HG02943 (cell line): Measurements from ENCODE around the gene SORL1.

Experiments
- ATAC-seq: cut with Tn5 transposase; IDR thresholded peaks from one replicate; pipeline ENCODE4 v1.9.1; 2021; ENCODE audit warnings: mild to moderate bottlenecking, low read depth, moderate library complexity; ENCODE audit not compliant: unreplicated experiment

SORL1 gene

DNA sequence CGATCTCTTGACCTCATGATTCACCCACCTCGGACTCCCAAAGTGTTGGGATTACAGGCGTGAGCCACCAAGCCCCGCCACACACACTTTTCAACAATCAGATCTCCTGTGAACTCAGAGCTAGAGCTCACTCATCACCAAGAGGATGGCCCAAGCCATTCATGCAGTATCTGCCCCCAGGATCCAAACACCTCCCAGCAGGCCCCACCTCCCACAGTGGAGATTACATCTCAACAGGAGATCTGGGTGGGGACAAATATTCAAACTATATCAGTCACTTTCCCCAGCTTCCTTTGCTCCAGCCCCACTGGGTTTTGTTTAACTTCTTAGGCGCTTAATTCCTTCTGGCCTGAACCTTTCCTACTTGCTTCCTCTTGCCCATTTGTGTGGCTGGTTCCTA, 26.3 kb upstream of the SORL1 start:
- no peak for ATAC-seq

DNA sequence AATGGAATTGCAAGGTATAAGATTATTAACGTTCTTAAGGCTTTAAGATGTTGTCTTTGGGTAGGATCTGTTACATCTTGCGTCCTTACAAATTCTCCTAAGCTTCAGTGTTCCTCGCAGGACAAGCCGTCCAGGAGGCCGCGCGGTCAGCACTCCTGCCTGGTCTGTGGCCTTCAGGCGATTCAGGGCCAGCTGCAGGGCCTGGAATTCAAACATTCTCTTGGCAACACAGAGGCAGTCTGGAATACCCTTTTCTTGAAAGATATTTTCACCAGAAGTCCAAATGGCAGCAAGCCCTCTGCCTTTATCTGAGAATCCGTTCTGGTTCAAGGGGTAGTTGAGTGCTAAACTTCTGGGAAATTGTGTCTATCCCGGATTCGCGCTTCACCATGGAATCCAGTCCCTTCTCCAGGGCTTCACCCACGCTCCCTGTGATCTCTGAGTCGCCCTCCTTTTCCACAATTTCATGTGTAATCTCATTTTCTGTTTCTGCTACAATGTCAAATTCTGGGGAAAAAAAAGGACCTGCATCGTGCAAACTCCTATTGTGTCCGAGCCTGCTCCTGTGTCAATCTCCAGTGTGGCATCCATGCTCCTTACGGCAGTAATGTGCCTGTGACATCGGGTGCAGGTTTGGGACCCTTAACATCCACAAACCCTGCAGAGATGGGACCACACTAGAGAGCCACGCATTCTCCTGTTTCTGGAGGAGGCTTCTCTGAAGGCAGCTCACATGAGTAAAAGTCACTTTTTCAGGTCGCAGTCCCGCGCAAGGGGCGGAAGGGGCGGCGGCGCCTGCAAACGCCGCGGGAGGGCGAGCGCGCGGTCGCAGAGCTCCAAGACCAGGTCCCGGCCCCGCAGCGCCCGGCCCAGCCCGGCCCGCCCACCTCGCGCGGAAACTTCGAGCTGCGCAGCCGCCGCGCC, 25.4 kb upstream of the SORL1 start:
- no peak for ATAC-seq

DNA sequence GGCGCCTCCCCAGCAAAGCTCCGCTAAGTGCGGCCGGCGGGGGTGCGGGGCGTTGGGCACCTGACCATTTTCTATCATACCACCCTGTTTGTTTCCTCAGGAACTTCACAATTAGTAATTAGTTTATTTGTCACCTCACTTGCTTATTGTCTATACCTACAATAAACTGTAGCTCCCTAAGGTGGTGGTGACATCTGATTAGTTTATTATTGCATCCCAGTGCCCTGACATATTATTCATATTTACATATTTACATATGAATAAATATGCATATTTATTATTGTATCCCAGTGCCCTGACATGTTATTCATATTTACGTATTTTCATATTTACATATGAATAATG, 24.7 kb upstream of the SORL1 start:
- ATAC-seq: no peak

DNA sequence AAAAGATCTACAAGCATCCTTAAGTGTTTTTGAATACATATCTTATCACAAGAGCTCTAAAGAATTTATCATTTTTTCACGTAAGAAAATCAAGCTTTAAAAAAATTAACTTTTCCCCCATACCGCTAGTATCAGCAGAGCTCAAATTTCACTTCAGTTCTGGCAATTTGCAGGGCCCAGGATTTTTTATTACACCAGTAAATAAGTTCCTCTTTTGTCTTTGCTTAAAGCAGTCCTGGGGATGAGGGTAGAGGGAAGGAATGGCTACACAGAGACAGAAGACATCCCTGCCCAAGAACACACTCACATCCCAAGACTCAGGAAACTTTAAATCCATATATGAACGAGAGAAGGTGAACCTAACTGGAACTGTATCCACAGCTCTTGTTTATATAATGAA, 22.6 kb upstream of the SORL1 start:
- ATAC-seq: no peak

DNA sequence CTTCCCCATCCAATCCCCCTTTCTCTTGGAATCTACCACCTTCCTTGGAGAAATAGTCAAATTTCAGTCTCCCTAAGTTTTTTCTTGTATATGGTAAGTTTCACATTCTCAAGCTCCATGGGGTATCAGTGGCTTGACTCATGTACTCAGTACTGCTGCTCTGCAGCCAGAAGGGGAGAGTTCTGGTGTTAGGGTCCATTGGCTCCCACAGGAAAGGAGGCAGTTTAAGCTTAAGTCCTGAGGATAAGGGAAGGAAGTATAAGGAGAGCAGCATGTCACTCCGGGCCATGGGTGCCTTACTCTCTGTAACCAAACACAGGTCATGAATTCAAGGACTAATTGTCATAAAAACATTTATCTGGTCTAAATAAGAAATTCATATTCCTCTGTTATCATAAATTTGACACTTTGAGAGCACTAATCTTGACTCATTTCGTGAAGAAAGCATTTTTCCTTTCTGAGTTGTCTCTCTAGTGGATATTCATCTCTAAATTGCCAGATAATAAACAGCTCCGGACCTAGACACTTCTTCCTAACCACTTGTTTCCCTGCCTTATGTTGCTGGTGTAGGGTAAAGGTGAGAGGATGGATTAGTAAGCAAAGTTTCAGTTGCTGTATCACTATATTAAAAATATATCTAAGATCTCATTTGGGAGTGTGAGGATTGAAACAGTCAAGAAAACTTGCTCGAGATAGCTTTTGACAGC, 20.1 kb upstream of the SORL1 start:
- no peak for ATAC-seq

- ATAC-seq: no peak
Measured at GRCh38 chr11:121435132-121435531, 17.0 kb upstream of the SORL1 start.

DNA sequence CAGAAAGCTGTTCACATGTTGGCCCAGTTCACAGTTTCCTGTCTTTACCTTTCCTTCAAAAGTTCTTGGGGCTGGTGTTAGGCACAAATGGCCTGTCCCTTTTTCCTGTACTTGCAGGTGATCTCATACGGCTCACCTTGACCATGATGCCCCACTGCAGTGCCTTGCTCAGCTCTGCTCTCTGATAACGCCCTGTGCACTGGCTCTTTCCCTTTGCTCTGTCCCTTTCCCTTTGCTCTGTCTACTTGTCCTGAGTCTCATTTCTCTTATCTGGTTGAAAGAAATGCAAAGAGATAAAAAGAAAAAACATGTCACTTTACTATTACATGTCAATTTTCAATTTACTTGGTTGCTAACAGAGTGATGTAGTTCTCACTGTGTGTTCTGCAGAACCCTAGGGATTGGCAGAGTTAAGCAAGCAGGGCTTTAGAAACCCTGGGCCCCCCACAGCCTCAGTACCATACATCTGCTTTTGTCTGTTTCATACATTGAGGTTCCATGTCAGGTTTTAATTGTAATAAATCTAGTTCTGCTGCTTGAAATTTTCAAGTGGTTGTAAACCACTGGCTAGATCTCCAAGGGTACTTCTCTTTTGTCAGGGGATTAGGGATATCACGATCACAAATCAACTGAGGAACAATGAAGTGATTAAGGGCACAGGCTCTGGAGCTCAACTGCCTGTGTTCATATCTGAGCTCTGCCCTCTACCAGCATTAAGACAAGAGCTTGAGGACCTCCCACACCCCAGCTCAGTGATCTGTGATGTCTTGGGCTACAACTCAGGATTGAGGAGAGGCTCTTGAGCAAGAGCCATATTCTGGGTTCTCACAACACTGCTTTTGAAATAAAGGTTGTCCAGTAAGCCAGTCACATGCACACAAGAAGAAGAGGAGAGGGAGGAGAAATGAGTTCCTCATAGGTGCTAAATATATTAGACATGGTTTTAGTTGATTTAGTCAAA, 16.3 kb upstream of the SORL1 start:
- no peak for ATAC-seq

DNA sequence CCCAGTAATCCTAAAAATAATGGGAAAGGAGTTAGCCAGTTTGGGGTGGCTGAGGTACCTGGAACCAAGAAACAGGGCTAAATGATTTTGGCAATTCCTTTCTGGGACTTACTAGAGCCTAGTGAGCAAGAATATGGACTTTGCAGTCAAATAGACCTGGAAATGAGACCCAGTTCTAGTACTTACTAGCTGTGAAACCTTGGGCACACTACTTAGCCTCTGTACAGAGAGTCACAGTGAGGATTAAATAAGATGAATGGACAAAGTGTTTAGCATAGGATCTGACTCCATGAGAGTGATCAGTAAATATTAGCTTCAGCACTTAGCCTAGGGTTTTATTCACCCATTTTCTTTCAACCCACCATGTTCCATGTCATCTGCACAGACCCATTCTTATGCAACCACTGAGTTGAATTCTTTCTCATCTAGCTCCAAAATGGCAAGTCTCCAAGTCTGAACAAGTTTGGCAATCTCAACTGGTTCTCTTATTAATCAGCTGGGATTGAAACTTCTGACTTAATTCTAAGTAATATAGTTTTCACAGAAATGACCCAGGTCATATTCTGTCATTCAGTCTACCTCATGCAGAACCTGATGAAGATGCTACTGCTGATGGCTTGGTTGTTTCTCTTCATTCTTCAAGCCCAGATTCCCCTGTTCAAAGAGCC, 15.0 kb upstream of the SORL1 start:
- no peak for ATAC-seq

GRCh38 chr11:121437686-121438078, 14.4 kb upstream of the SORL1 start:
- no peak for ATAC-seq

DNA sequence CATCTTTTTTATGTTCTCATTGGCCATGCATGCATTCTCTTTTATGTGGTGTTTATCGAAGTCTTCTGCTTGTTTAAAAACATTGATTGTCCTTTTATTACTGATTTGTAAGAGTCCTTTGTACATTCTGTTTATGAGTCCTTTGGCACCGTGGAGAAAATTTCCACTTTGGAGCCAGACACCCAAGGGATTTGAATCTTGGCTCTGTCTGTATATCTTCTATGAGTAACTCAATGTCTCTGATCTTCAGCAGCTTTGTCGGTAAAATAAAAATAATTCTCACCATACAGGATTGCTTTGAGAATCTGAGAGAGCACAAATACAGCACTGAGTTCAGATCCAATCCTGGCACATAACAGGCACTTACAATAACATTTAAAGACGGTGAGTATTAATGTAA, 12.8 kb upstream of the SORL1 start:
- no peak for ATAC-seq

DNA sequence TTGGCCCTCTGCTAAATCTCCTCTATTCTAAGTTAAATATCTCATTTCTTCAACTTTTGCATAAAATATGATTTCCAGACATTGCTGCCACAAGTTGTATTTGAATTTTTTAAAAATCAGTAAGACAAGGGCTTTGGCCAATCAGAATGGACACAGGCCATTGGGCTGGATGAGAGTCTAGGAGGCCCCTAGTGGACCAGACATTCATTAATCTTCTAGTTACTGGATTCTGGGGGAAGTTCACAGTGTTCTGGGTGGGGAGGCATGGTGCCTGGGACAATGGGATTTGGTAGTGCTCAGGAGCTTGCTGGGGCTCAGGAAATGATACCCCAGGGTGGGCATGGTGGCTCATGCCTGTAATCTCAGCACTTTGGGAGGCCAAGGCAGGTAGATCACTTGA, 12.4 kb upstream of the SORL1 start:
- no peak for ATAC-seq

- ATAC-seq: no peak
Measured at GRCh38 chr11:121441521-121441920, 10.6 kb upstream of the SORL1 start.

DNA sequence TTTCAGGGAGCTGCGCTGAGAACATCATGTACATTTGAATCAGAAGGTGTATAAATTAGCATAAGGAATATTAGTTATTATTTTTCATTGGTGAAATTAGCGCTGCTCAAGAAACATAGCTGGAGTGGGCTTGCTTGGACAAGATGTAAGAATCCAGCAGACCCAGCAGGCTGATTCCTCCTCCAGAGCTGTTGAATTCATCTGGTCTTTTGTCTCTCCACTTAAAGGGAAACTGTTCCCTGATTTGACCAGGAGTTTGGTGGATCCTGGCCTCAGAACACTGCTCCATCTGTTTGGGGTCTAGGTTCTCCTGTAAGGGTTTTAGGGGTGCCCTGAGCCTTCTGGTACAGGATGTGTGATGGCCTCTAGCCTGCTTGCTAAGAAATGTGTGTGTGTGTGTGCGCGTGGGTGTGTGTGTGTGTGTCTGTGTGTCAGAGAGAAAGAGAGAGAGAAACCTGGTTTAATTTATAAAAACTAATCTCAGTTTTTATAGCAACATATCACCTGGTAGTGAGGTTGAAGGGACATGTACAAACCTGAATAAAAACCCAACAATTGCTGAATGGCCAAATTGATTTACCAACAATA, 8.3 kb upstream of the SORL1 start:
- ATAC-seq: no peak

DNA sequence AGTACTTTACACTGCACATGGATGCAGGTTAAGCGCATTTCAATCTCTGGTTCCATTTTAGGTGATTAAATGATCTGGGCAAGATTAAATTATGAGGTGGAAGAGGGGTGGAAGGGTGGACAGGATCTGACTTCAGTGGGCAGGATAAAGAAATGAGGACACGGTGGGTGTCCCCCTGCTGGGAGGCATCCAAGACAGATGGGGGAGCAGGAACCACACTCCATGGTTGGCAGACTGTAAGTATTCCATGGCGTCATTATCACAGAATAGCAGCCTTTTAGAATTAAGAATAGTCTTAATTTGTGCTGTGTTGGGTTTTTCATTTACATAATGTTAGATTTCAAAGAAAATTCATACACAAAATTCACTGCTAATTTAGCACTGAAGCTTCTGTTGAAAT, 7.6 kb upstream of the SORL1 start:
- no peak for ATAC-seq

DNA sequence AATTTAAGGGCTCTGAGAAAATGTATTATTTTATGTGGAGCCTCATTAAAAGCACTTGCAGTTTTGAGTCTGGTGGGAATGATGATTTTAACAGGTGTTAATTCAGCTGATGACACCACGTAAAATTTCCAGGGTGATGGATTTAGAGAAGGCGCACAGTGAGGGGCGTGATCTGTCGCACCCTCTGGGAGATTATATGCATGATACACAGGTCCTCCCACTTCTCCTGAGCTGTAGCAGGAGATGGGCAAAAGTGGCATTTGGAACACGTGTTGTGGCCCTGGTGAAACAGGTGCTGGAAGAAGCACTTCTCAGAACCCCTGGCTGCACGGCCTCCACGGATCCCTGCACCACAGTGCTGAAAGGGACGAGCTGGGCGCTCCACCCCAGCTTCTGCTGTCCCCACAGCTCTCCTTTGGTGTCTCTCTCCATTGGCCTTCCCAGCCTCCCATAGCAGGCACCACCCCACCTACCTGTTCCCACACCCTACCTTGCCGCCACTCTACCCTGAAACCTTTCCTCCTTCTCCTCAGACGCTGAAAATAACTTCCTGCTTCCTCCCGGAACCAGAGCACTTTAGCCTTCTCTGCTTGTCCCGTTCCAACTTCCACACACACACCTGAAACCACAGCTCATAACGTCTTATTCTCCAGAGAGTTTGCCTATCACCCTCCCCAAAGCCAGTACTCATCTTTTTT, 6.9 kb upstream of the SORL1 start:
- no peak for ATAC-seq

GRCh38 chr11:121446752-121447156, 5.4 kb upstream of the SORL1 start:
- ATAC-seq: no peak

GRCh38 chr11:121448011-121448410, 4.1 kb upstream of the SORL1 start:
- no peak for ATAC-seq

DNA sequence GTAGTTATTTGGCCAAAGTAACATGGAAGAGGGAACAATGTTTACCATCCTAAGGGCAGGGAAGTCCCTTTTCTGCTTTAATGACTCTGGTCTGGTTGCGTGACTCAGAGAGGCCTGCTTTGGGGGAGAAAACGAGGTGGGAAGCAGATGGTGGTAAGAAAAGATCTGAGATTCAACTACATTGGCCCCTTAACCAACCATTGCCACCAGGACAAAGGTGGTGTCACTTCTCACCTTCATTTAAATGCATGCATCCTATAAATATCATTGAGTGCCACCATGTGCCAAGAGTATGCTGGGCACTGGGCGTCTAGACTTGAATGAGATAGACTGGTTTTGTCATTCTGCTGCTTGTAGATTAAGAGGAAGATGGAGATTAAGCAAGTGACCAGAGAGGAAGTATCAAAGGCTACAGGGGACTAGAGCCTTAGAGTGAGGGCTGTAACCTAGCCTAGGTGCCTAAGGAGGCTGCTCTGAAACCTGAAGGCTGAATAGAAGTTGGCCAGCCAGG, 3.6 kb upstream of the SORL1 start:
- no peak for ATAC-seq

- ATAC-seq: no peak
Measured at GRCh38 chr11:121449123-121449522, 3.0 kb upstream of the SORL1 start.
